ENCODE results near the gene VGLL4.

GRCh38 chr3:11629716-11630115 is 14.0 kb downstream of the VGLL4 start:
- TF ChIP-seq CTCF (IDR thresholded peaks at IDR 0.05) (no peak), POLR2A (IDR thresholded peaks at IDR 0.05) (no peak)
